DND-41 (cell line): Measurements from ENCODE around the gene SLC30A7.
"Not testable (repeated sequence)": the region's sequence is repeated elsewhere in the genome, so short reads cannot be mapped to it uniquely, and the experiment has no call there.

Experiments
- EZH2 ChIP-seq: IDR thresholded peaks from 3 replicates; pipeline ENCODE4 v1.6.1; 2012; ENCODE audit warnings: borderline replicate concordance, low read depth, mild to moderate bottlenecking, moderate library complexity, low read length, inconsistent platforms; ENCODE audit not compliant: severe bottlenecking
- TF ChIP-seq, protein P1 (sequence below): IDR thresholded peaks from 2 replicates; pipeline ENCODE4 v1.5.1; 2012; ENCODE audit warnings: borderline replicate concordance, low read length, moderate library complexity, mild to moderate bottlenecking; ENCODE audit not compliant: poor library complexity, severe bottlenecking; ENCODE audit errors: extremely low read depth

- TF ChIP-seq, protein P1, sequence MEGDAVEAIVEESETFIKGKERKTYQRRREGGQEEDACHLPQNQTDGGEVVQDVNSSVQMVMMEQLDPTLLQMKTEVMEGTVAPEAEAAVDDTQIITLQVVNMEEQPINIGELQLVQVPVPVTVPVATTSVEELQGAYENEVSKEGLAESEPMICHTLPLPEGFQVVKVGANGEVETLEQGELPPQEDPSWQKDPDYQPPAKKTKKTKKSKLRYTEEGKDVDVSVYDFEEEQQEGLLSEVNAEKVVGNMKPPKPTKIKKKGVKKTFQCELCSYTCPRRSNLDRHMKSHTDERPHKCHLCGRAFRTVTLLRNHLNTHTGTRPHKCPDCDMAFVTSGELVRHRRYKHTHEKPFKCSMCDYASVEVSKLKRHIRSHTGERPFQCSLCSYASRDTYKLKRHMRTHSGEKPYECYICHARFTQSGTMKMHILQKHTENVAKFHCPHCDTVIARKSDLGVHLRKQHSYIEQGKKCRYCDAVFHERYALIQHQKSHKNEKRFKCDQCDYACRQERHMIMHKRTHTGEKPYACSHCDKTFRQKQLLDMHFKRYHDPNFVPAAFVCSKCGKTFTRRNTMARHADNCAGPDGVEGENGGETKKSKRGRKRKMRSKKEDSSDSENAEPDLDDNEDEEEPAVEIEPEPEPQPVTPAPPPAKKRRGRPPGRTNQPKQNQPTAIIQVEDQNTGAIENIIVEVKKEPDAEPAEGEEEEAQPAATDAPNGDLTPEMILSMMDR = not testable (repeated sequence)
- TF ChIP-seq EZH2 = not testable (repeated sequence)
These were observed 50.2 kb downstream of the SLC30A7 start for GRCh38 chr1:100946064-100946463.
